Measurements from ENCODE around the gene DUSP8. TPM values are rescaled to one million over a fixed set of nuclear protein-coding genes. Genes with fewer than 3 reads are reported as not detected.

DUSP8 gene
- total and polyA plus RNA-seq, 2 of the 8 experiments (the other 6 are each of a cell fraction or from before 2014, with no cell fraction given): 2.8 to 3.6 TPM

DNA sequence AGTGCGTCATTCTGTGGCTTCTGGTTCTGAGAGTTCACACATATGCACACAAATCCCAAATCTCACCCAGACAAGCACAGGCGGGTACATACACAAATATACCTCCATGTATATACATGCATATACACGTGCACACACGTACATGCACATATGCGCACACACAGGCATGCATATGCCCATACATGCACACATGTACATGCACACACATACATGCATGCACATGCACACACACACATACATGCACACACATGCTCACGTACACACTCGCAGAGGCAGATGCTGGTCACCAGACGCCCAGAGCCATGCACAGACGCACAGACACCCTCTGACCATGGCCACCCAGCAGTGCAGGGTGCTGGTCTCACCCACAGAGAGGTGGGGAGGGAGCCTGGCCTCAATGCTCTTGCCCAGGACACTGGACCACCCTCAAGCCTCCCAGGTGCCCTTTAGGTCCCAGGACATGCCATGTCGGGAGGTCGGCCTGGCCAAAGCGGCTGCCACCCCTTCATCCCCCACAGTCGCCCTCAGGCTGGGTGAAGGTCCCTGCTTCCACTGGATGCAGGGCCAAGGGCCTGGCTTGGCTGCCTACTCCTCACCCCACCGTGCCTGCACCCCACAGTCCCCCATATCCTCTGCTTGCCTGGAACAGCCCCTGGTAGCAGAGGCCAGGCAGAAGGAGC, 9.5 kb downstream of the DUSP8 start:
- POLR2A ChIA-PET (ENCODE audit: partially characterized antibody): interaction anchor here (1.6 to 2.7 kb wide), 2 partner anchors 9 to 13 kb away, joined by 3 to 12 read pairs; no protein-coding TSS in a partner anchor
- H4K91ac ChIP-seq (replicated peaks; ENCODE audit: insufficient read length, low read length): no peak overlapping the region
- H3K14ac ChIP-seq (ENCODE audit: insufficient read length): no peak overlapping the region
- H3K36me3 ChIP-seq (ENCODE audit: control insufficient read depth in 2 of 4, insufficient read depth in 4 of 4, low read length in 3 of 4): no peaks in the 10 kb centered on the region
- peaks cover 0 to 20% of the 10 kb centered on the region in 2 experiments for H4K20me1 ChIP-seq (replicated peaks in 1 of 2; ENCODE audit: control insufficient read depth in 1 of 2, insufficient read depth in 2 of 2, low read length in 2 of 2)
- H3K4me3 ChIP-seq (ENCODE audit: extremely low read depth in 1 of 4, insufficient read depth in 2 of 4, low read depth in 3 of 4, low read length in 4 of 4): no peak overlapping the region
- WGBS, 2 experiments (ENCODE audit: extremely low coverage in 1 of 2, insufficient coverage in 1 of 2, insufficient read length in 1 of 2, insufficient replicate concordance in 2 of 2, low coverage in 1 of 2, low lambda C conversion rate in 2 of 2, missing lambda C conversion rate in 1 of 2): 85% methylated on average over 14 of the region's 14 CpGs; no CpG with 5 or more reads in 1 of the 2 experiments
- no peak overlapping the region for H3K56ac ChIP-seq (replicated peaks; ENCODE audit: insufficient read length, low read depth, low read length)
- H2BK12ac ChIP-seq (ENCODE audit: low read depth, low read length): no peak overlapping the region
- no peak overlapping the region for H2BK120ac ChIP-seq (replicated peaks; ENCODE audit: low read depth, low read length)
- no peaks in the 10 kb centered on the region for H3K79me2 ChIP-seq (ENCODE audit: control insufficient read depth in 1 of 2, insufficient read depth in 2 of 2, low read length in 2 of 2)
- H3K23ac ChIP-seq (ENCODE audit: insufficient read length): no peak overlapping the region
- H2AFZ ChIP-seq (ENCODE audit: low read length): no peak overlapping the region
- H4K5ac ChIP-seq (ENCODE audit: insufficient read length, low read depth, low read length): no peak overlapping the region
- H3K9me3 ChIP-seq (ENCODE audit: insufficient read depth in 2 of 2, low read depth in 1 of 2, low read length in 1 of 2): no peaks in the 10 kb centered on the region
- H3K23me2 ChIP-seq (ENCODE audit: low read depth, low read length): no peaks in the 10 kb centered on the region
- no peaks in the 10 kb centered on the region for H3K79me1 ChIP-seq (ENCODE audit: low read depth, low read length)
- H3K9ac ChIP-seq (replicated peaks in 1 of 4; ENCODE audit: extremely low read depth in 1 of 4, low read depth in 3 of 4, low read length in 3 of 4): no peak overlapping the region
- H4K8ac ChIP-seq (ENCODE audit: extremely low read depth, insufficient read depth, low read length): no peak overlapping the region; the same call in 1 of the 2 replicates
- CTCF ChIA-PET (ENCODE audit: partially characterized antibody): interaction anchor here (0.9 to 9.1 kb wide), 4 partner anchors 7 to 17 kb away, joined by 4 to 100 read pairs (median 51); no protein-coding TSS in a partner anchor
- H3K4me2 ChIP-seq (ENCODE audit: insufficient read depth in 1 of 2, low read depth in 2 of 2, low read length in 2 of 2): no peak overlapping the region
- H3K27me3 ChIP-seq (replicated peaks in 1 of 4; ENCODE audit: control insufficient read depth in 3 of 4, extremely low read depth in 1 of 4, insufficient read depth in 3 of 4, low read length in 3 of 4): peaks cover 3 to 21% (median 14%) of the 10 kb centered on the region in 4 experiments
- peak overlapping the region; percentile 90; the same call in 1 of the 2 replicates for H2AK5ac ChIP-seq (ENCODE audit: low read depth, low read length)
- FAIRE-seq: no peak
- no peak overlapping the region for H3K27ac ChIP-seq (ENCODE audit: low read depth, low read length)
- no peak overlapping the region for H2BK20ac ChIP-seq (ENCODE audit: low read length)
- H2BK5ac ChIP-seq (ENCODE audit: low read depth, low read length): no peak overlapping the region
- H3K4ac ChIP-seq (replicated peaks; ENCODE audit: insufficient read length, low read depth, low read length): no peak overlapping the region
- no peak for DNase-seq (ENCODE audit: low read depth in 1 of 2, low spot score in 2 of 2)
- H2BK15ac ChIP-seq (ENCODE audit: low read length): peak overlapping the region; percentile 48; the same call in 1 of the 2 replicates
- no peak overlapping the region for H3K18ac ChIP-seq (ENCODE audit: extremely low read depth, low read length)
- H3K4me1 ChIP-seq (replicated peaks in 1 of 4; ENCODE audit: control insufficient read depth in 3 of 4, insufficient read depth in 4 of 4, low read length in 3 of 4): peaks cover 8 to 46% (median 35%) of the 10 kb centered on the region in 4 experiments
- TF ChIP-seq TAF7 (optimal IDR thresholded peaks at IDR 0.05; ENCODE audit: borderline replicate concordance, low read depth, low read length): no peak
- TF ChIP-seq RAD21 (IDR thresholded peaks at IDR 0.05 in 1 of 2, conservative IDR thresholded peaks at IDR 0.05 in 1 of 2; ENCODE audit: low read depth in 2 of 2, low read length in 2 of 2): no peak
- TF ChIP-seq POLR2A (IDR thresholded peaks at IDR 0.05; ENCODE audit: control extremely low read depth in 1 of 2, low read depth in 2 of 2, low read length in 2 of 2): no peak
- TF ChIP-seq BCL11A (IDR thresholded peaks at IDR 0.05; ENCODE audit: low read depth in 2 of 2, low read length in 2 of 2): no peak
- TF ChIP-seq CBX5 (IDR thresholded peaks at IDR 0.05; ENCODE audit: low read depth, low read length): no peak
- TF ChIP-seq, protein P1, sequence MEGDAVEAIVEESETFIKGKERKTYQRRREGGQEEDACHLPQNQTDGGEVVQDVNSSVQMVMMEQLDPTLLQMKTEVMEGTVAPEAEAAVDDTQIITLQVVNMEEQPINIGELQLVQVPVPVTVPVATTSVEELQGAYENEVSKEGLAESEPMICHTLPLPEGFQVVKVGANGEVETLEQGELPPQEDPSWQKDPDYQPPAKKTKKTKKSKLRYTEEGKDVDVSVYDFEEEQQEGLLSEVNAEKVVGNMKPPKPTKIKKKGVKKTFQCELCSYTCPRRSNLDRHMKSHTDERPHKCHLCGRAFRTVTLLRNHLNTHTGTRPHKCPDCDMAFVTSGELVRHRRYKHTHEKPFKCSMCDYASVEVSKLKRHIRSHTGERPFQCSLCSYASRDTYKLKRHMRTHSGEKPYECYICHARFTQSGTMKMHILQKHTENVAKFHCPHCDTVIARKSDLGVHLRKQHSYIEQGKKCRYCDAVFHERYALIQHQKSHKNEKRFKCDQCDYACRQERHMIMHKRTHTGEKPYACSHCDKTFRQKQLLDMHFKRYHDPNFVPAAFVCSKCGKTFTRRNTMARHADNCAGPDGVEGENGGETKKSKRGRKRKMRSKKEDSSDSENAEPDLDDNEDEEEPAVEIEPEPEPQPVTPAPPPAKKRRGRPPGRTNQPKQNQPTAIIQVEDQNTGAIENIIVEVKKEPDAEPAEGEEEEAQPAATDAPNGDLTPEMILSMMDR (IDR thresholded peaks at IDR 0.05; ENCODE audit: control extremely low read depth in 1 of 3, insufficient read depth in 1 of 3, low read depth in 1 of 3, low read length in 3 of 3): no peak
- no peak for TF ChIP-seq GTF2F1 (IDR thresholded peaks at IDR 0.05; ENCODE audit: borderline replicate concordance, low read depth, low read length)
- TF ChIP-seq ZNF274 (IDR thresholded peaks at IDR 0.05; ENCODE audit: borderline replicate concordance, extremely low read depth, low read length): no peak
- TF ChIP-seq RBBP5 (IDR thresholded peaks at IDR 0.05; ENCODE audit: borderline replicate concordance, low read depth, low read length): no peak
